Pons (tissue), 1 donor: ENCODE results near the gene CTNNBIP1.
A peak's percentile ranks its signal among the peaks of the same experiment; 100 is the strongest.

Experiments
- DNase-seq: peaks from one replicate; pipeline ENCODE4 v3.0.0-alpha.2; 2016; ENCODE audit warnings: low spot score

Gene CTNNBIP1

DNA sequence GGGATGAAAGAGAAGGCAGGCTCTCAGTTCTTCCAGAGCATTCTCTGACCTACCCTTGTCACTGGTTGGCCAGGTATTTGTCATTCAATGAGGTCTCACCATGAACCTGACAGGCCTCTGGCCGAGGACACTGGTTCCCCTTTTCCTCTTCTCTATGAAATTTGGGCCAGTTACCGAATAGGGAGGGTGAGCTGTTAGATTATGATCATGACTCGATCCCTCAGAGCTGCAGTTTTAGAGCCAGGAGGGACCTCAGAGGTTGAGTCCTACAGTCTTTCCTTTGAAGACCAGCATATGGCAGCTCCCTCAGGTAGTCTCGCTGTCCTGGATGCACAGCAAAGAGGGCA is 56.8 kb downstream of the CTNNBIP1 start:
- no peak for DNase-seq

- DNase-seq: peak; percentile 58
Observed at GRCh38 chr1:9852410-9853248, 57.4 kb downstream of the CTNNBIP1 start.

- DNase-seq: no peak
Observed at GRCh38 chr1:9852004-9852403, 58.1 kb downstream of the CTNNBIP1 start.

- no peak for DNase-seq
Observed at GRCh38 chr1:9850442-9851162, 59.5 kb downstream of the CTNNBIP1 start.

DNA sequence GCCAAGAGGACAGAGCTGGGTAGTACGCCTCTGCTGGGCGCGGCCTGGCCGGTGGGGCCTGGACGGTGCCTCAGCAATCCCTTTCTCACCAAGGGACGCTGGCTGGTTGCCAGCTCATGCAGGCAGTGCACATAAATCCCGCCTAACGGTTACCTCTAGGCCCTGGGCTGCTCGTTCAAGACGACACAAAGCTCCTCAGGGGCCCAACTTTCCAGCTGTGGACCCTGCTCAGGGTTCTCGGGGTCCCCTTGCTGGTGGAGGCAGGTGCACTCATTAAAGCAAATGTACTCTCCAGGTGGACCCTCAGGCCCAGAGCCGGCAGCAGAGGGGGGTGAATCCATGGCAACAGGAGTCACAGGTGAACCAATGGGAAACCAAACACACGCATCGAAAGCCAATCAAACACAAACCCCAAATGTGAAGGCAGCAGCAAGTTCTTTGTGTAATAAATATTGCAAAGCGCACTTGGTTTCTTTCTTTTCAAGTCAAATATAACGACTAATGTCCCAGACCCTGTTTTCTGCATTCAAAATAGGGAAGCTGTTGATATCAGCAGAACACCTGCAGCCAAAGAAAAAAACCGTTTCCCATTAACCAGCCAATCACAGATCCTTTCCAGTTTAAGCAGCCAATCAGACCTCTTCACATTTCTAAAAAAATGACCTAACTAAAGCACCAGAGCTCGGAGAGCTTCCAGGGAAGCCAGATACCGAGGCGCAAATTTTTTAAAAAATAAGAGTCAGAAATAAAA is 60.2 kb downstream of the CTNNBIP1 start:
- DNase-seq: no peak

DNA sequence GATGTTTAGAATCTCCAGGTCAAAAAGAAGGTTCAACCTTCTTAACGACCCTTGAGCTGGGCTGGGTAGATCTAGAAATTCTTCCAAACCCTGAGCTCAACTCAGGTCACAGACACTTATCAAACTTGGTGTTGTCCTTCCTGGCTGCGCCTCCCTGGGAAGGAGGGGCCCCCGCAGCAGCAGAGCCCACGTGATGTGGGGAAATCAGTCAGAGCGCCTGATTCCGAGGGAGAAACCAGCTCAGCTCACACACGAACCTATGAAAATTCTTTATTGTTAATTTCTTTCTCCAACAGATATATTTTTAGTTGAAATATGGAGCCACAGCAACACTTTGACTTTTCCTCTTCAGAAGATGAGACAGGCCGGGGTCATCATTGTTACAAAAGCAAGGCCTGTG is 62.0 kb downstream of the CTNNBIP1 start:
- no peak for DNase-seq

DNA sequence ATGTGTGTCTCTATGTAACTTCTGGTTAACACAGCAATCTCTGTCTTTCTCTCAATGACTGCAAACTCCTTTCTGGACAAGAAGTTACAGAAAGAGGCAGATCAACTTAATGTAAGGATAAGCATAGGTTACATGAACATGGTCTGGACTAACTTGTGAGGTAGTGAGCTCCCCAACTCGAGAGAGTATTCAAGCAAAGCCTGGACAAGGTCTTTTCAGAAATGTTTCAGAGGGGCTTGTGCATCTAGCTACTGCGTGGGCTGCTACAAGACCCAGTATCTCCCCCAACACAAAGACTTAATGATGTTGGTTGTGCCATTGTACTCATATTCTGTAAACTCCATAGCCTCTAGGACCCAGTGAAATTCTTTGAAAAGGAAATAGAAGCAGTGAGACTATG is 62.8 kb downstream of the CTNNBIP1 start:
- no peak for DNase-seq

GRCh38 chr1:9846611-9847171 is 63.4 kb downstream of the CTNNBIP1 start:
- DNase-seq: no peak

GRCh38 chr1:9845914-9846313 is 64.2 kb downstream of the CTNNBIP1 start:
- no peak for DNase-seq

DNA sequence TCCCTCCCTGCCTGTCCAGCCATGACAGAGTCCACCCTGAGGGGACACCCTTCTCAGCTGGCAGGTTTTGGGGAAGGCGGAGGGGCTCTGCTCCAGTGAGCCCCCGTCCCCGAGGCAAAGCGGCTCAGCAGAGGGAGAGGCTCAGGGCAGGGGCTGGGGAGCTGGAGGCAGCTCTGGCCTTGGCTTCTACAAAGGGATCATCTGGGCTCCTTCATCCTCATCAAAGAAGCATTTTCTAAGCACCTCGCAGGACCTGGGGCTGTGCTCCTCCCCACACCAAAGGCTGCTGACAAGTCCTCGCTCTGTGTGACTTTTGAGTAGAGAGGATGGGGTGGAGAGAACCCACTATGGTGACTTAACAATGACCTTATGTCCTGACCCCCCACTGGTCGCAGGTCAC is 65.3 kb downstream of the CTNNBIP1 start:
- no peak for DNase-seq

GRCh38 chr1:9844106-9844505 is 66.0 kb downstream of the CTNNBIP1 start:
- no peak for DNase-seq

- DNase-seq: no peak
Observed at GRCh38 chr1:9843576-9843945, 66.5 kb downstream of the CTNNBIP1 start.

- no peak for DNase-seq
Observed at GRCh38 chr1:9842781-9843575, 67.1 kb downstream of the CTNNBIP1 start.

DNA sequence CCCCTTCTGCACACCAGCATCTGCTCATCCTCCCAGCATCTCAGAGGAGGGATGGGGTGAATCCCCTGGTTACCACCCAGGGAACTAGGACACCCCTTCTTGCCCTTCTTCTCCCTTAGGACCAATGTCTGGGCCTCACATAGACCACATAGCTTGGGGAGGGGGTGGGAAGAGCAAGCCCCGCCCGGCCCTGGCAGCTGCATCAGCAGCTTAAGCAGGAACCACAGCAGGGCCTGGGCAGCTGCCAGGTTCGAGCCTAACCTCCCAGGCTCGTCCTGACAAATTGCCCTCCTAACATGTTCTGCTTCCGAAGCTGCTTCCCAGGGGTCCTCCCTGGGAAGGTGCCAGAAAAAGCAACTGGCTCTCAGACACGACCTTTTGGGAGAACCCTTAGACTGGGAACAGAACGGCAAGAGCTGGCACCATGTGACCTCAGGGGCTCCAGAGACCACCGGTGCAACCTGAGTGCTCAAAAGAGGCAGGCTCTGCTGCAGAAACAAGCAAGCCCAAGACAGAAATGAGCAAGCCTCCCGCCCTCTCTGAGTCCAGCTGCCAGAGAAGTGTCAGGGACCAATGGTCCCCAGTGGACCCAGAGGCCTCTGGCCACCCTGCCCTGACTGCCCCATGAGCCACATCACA is 67.9 kb downstream of the CTNNBIP1 start:
- DNase-seq: no peak

DNA sequence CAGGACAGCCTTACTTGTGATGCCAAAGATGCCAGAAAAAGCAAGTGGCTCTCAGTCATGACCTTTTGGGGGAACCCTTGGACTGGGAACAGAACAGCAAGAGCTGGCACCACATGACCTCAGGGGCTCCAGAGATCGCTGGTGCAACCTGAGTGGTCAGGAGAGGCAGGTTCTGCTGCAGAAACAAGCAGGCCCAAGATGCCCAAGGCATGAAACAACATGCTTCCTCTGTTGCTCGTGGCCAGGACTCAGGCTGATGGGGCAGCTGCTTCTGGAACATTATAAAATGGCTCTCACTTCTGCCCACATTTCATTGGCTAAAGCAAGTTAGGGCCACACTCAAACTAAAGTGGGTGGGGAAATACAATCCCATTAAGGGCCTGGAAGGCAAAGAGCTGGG is 68.6 kb downstream of the CTNNBIP1 start:
- DNase-seq: no peak

DNA sequence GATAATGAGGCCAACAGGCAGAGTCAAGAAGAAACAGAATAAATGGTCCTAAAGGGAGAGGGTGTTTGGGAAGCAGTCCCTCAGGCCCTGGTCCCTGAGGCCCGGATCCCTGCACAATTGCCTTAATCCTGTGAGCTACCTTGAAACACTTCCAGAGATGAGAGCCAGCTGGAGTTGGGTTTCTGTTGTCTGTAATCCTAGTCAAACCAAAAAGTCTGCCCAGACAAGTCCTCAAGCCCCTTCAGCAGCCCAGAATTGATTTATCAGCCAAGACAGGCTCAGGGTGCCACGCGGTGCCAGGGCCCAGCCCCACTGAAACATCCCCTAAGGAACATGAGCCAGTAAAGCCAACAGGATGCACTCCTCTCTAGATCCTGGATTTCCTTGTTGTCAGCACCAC is 69.9 kb downstream of the CTNNBIP1 start:
- no peak for DNase-seq

DNA sequence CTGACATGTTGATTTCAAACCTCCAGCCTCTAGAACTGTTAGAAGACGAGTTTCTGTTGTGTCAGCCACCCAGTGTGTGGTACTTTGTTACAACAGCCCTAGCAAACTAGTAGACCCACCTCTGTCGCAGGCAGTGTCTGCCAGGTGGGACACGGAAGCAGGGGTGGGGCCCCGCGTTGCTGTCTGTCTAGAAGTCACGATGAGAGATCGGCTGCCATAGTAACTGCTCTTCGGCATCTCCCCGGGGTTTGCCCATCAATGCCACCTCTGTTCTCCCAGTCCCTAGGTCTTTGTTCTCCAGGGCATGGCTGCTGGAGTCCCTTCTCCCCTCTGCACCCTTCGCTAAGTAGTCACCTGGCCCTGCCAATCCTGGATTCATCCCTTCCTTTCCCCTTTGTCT is 71.1 kb downstream of the CTNNBIP1 start:
- peak; percentile 91 for DNase-seq

- DNase-seq: no peak
Observed at GRCh38 chr1:9836632-9836960, 73.5 kb downstream of the CTNNBIP1 start.

DNA sequence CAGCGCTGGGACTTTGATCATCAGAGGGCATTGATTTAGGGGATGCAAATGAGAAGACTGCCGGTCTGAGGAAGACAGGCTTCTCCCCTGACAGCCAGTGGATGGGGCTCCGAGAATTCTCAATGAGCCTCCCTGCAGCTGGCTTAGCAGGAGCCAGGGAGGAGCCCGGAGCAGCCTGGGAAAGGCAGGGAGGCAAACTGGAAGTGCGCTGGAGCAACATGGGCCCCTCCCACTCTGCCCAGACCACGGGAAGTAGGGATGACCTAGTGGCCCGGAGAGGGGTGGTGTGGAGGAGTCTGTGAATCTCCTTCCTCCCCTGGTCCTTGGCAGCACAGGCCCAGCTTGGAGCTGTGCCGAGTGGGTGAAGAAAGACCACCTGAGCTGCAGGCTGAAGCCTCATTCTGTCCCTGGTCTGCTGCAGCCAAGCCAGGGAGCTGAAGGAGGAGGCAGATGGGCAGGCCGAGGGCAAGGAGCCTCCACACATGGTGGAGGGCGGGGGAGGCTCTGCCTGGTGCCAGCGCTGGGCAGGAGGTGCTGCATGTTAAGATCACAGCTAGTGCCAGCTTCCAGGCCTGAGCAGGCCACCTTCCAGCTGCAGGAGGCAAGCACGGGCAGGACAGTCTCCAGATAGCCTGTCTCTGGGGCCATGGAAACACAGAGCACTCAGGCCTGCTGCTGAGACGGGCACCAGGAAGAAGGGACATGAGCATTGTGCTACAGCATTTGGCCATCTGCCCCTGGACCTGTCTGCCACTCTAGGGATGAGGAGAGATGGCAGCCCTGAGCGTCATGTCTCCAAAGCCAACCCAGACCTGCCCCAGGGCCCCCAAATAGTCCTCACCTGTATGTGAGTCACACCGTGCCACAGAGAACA is 74.1 kb downstream of the CTNNBIP1 start:
- no peak for DNase-seq

DNA sequence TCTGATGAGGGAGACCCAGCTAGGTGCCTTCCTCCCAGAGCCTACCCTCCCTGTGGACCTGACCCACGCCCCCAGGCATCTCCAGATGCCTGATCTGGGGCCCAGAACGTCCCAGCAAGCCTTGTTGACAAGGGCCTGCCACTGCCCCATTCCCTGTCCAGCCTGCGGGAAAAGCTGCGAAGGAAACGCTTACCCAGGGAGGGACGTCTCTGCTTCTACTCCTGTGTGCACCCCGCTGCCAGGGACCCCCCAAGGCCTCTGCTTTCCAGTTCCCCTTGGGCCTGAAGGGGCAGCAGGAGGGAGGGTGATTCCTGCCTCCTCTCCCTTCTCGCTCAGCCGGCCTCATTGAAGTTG is 74.7 kb downstream of the CTNNBIP1 start:
- no peak for DNase-seq

DNA sequence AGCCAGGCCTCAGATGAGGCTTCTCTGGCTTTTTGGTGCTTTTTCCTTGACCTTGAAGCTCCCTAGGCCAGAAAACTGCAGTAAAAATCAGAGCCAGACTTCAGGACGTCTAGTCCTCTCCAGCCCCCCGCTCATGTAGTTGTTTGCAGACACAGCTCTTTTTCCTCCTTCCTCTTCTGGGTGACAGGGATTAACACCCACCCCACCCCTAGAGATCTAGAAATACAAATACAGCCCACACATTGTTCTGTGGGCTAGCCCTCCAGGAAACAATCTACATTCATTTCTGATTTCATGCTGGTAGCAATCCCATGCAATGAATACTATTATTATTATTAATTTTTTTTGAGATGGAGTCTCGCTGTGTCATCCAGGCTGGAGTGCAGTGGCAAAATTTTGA is 76.4 kb downstream of the CTNNBIP1 start:
- DNase-seq: no peak
